Fibroblast of lung (primary cell): ENCODE measurements around the gene LPGAT1. TPM values are rescaled to one million over a fixed set of nuclear protein-coding genes. Genes with fewer than 3 reads are reported as not detected.
A peak's percentile ranks its signal among the peaks of the same experiment; 100 is the strongest.

Source experiments
- DNase-seq, 2 donors: peaks; one replicate each; pipeline versions ENCODE4 v3.0.0 to v3.0.0-alpha.2; 2010; ENCODE audit warnings: low read depth in 2 of 2
- H2AFZ ChIP-seq: 2 replicates; pipeline ENCODE4 v1.5.1; 2012; ENCODE audit warnings: low read length, control low read depth, inconsistent platforms
- H3K27ac ChIP-seq: 2 replicates; pipeline ENCODE4 v1.5.1; 2011; ENCODE audit warnings: low read length, control low read depth; ENCODE audit not compliant: insufficient read depth
- H3K27me3 ChIP-seq: 2 replicates; pipeline ENCODE4 v1.5.1; 2011; ENCODE audit warnings: mild to moderate bottlenecking, low read length; ENCODE audit not compliant: control insufficient read depth, insufficient read depth
- H3K36me3 ChIP-seq: 2 replicates; pipeline ENCODE4 v1.5.1; 2011; ENCODE audit warnings: low read length; ENCODE audit not compliant: control insufficient read depth, insufficient read depth
- H3K4me1 ChIP-seq: 2 replicates; pipeline ENCODE4 v1.5.1; 2011; ENCODE audit warnings: low read length; ENCODE audit not compliant: control insufficient read depth, insufficient read depth; ENCODE audit errors: extremely low read depth
- H3K4me2 ChIP-seq: 2 replicates; pipeline ENCODE4 v1.5.1; 2011; ENCODE audit warnings: low read length, control low read depth; ENCODE audit not compliant: insufficient read depth; ENCODE audit errors: extremely low read depth
- H3K4me3 ChIP-seq, 4 experiments: fragments of 200-600 bp in 1 of 4; sonication (generic) in 1 of 4; replicated peaks in 1 of 4; 2 replicates each; pipeline ENCODE4 v1.5.1; 2011 to 2016; ENCODE audit warnings: low read length in 4 of 4, low read depth in 3 of 4, mild to moderate bottlenecking in 3 of 4, control low read depth in 2 of 4, inconsistent platforms in 1 of 4, mixed read lengths in 1 of 4; ENCODE audit not compliant: insufficient read depth in 1 of 4; ENCODE audit errors: control extremely low read depth in 1 of 4
- H3K79me2 ChIP-seq: 2 replicates; pipeline ENCODE4 v1.5.1; 2012; ENCODE audit warnings: mild to moderate bottlenecking, low read length, inconsistent platforms; ENCODE audit not compliant: control insufficient read depth, insufficient read depth
- H3K9ac ChIP-seq: 2 replicates; pipeline ENCODE4 v1.5.1; 2011; ENCODE audit warnings: mild to moderate bottlenecking, low read length, control low read depth; ENCODE audit not compliant: insufficient read depth
- H3K9me3 ChIP-seq: 2 replicates; pipeline ENCODE4 v1.5.1; 2012; ENCODE audit warnings: low read depth, low read length; ENCODE audit not compliant: control insufficient read depth, insufficient read depth
- H4K20me1 ChIP-seq: 2 replicates; pipeline ENCODE4 v1.5.1; 2011; ENCODE audit warnings: low read length; ENCODE audit not compliant: control insufficient read depth, insufficient read depth; ENCODE audit errors: extremely low read depth
- CTCF ChIP-seq, 2 donors: IDR thresholded peaks in 1 of 2; conservative IDR thresholded peaks in 1 of 2; 1 replicate in 1 of 2; 2 replicates in 1 of 2; pipeline ENCODE4 v1.5.1; 2011 to 2012; ENCODE audit warnings: low read length in 2 of 2, control low read depth in 1 of 2, inconsistent platforms in 1 of 2, low read depth in 1 of 2, mild to moderate bottlenecking in 1 of 2
- EZH2 ChIP-seq: IDR thresholded peaks from 2 replicates; pipeline ENCODE4 v1.5.1; 2012; ENCODE audit warnings: low read length, control low read depth, mild to moderate bottlenecking; ENCODE audit errors: missing control alignments
- polyA plus RNA-seq, 2 donors: library from polyadenylated mRNA; depleted of rRNA in 1 of 2; stranded (reverse) in 1 of 2; unstranded in 1 of 2; fragments of >200 nt; gene quantifications; 2 replicates each; pipeline ENCODE4 v1.2.1, GENCODE V29; 2011 to 2012; ENCODE audit warnings: missing spikeins in 1 of 2
- total RNA-seq: library from RNA; depleted of rRNA; stranded (reverse); fragments of >200 nt; gene quantifications from 2 replicates; pipeline ENCODE4 v1.2.1, GENCODE V29; 2014

The LPGAT1 gene
- total and polyA plus RNA-seq, 2 donors (not counting 1 experiment from before 2014, with no cell fraction given): 20.7 to 34.7 TPM

DNA sequence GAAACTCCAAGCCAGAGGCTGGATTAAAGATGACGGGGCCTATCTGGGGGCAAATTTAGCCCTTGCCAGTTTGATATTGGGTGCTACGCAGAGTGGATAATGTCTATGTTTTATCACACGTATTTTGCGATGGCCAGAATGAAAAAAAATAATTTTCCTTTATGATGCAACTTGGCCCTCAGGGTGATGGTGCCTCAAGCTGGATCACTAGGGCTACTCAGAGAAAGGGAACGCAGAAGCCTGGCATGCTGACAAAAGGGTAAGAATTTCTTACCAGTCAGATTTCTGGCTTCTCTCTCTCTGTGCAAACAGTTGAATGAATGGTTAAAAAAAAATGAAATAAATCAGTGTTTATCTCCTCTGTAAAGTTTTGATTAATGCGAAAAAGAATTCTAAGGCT is 122.6 kb downstream of the LPGAT1 start:
- DNase-seq: peak in 1 of 2 donors; percentile 11

GRCh38 chr1:211705467-211706091 is 125.0 kb downstream of the LPGAT1 start:
- Histone ChIP-seq H3K27ac (no peak overlapping the region), H3K9ac (no peak overlapping the region), H2AFZ (no peak overlapping the region), H3K4me1 (no peaks in the 10 kb centered on the region), H3K27me3 (peaks cover 2% of the 10 kb centered on the region), H3K4me2 (no peak overlapping the region), H3K79me2 (no peaks in the 10 kb centered on the region), H3K9me3 (no peaks in the 10 kb centered on the region), H3K4me3 (no peak overlapping the region), H4K20me1 (no peaks in the 10 kb centered on the region), H3K36me3 (no peaks in the 10 kb centered on the region)
- TF ChIP-seq CTCF (conservative IDR thresholded peaks at IDR 0.05 in 1 of 2, IDR thresholded peaks at IDR 0.05 in 1 of 2; ENCODE audit: low read depth in 1 of 2, low read length in 2 of 2) (no peak), EZH2 (no peak)
- peak; percentile 18 to 38 for DNase-seq

More for the DNA sequence above, 122.6 kb downstream of the LPGAT1 start:
- H3K4me3 ChIP-seq: no peak overlapping the region
- H3K79me2 ChIP-seq: no peaks in the 10 kb centered on the region
- H3K36me3 ChIP-seq: no peaks in the 10 kb centered on the region
- H3K27ac ChIP-seq: no peak overlapping the region
- TF ChIP-seq EZH2 (no peak), CTCF (conservative IDR thresholded peaks at IDR 0.05 in 1 of 2, IDR thresholded peaks at IDR 0.05 in 1 of 2; ENCODE audit: low read depth in 1 of 2, low read length in 2 of 2) (no peak)
- H3K9me3 ChIP-seq: no peaks in the 10 kb centered on the region
- no peak overlapping the region for H2AFZ ChIP-seq
- peaks cover 2% of the 10 kb centered on the region for H3K27me3 ChIP-seq
- H3K9ac ChIP-seq: no peak overlapping the region
- H4K20me1 ChIP-seq: no peaks in the 10 kb centered on the region
- H3K4me1 ChIP-seq: no peaks in the 10 kb centered on the region
- H3K4me2 ChIP-seq: no peak overlapping the region

DNA sequence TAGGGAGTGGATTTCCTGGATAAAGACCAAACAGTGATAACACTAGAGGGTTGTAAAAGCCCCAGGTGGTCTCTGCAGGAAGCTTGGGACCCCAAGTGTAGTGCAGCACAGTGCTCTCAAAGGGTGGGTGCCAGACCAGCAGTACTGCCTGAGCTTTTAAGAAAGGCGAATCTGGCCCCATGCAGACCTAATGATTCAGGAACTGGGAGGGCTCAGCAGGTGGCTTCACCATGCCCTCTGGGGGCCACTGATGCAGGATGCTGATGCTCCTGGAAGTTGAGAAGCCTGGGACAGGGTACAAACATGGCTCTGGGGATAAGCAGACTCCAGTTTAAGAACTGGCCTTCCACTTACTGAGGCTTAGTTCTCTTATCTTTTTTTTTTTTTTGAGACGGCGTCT is 126.0 kb downstream of the LPGAT1 start:
- Histone ChIP-seq H3K9me3 (no peaks in the 10 kb centered on the region), H3K4me1 (no peaks in the 10 kb centered on the region), H3K27ac (no peak overlapping the region), H3K27me3 (peaks cover 2% of the 10 kb centered on the region), H4K20me1 (no peaks in the 10 kb centered on the region), H3K36me3 (no peaks in the 10 kb centered on the region), H3K4me2 (no peak overlapping the region), H2AFZ (no peak overlapping the region), H3K4me3 (no peak overlapping the region), H3K79me2 (no peaks in the 10 kb centered on the region), H3K9ac (no peak overlapping the region)
- DNase-seq: no peak
- TF ChIP-seq CTCF (conservative IDR thresholded peaks at IDR 0.05 in 1 of 2, IDR thresholded peaks at IDR 0.05 in 1 of 2; ENCODE audit: low read depth in 1 of 2, low read length in 2 of 2) (no peak), EZH2 (no peak)
